ENCODE data around the gene GTF3C4.
A peak's percentile ranks its signal among the peaks of the same experiment; 100 is the strongest.

Gene GTF3C4

GRCh38 chr9:132732326-132733259, 62.3 kb downstream of the GTF3C4 start:
- peak; percentile 21 for DNase-seq (ENCODE audit: low read depth)

- DNase-seq (ENCODE audit: low read depth), result no peak
These were observed 63.1 kb downstream of the GTF3C4 start for GRCh38 chr9:132733260-132733815.

- DNase-seq (ENCODE audit: low read depth), result no peak
These were observed 69.5 kb downstream of the GTF3C4 start for GRCh38 chr9:132739710-132740310.

- no peak for DNase-seq (ENCODE audit: low read depth)
These were observed 70.5 kb downstream of the GTF3C4 start for GRCh38 chr9:132740526-132741309.

- DNase-seq (ENCODE audit: low read depth), result no peak
These were observed 72.6 kb downstream of the GTF3C4 start for GRCh38 chr9:132742821-132743311.

GRCh38 chr9:132743931-132744479, 73.7 kb downstream of the GTF3C4 start:
- DNase-seq (ENCODE audit: low read depth), result no peak
